Right lobe of liver (tissue), 4 donors: ENCODE measurements around the gene PHC1.

Experiments used
- POLR2A ChIP-seq: fragments of 450-650 bp; IDR thresholded peaks from one replicate; pipeline ENCODE4 v1.6.1; 2017; ENCODE audit warnings: antibody characterized with exemption, mild to moderate bottlenecking
- TF ChIP-seq, protein P1 (sequence below), 4 donors: fragments of 200-600 bp in 3 of 4; fragments of 450-650 bp in 1 of 4; IDR thresholded peaks; one replicate each; pipeline versions ENCODE4 v1.5.1 to v1.8.0; 2016 to 2022; ENCODE audit warnings: antibody characterized with exemption in 4 of 4, mild to moderate bottlenecking in 2 of 4
- donor health status: DM: no; HTN: no; CAD: no.
- donor health status: DM: no; HTN: no; CAD: no.
- donor health status: DM: no; HTN: yes; CAD: no.

DNA sequence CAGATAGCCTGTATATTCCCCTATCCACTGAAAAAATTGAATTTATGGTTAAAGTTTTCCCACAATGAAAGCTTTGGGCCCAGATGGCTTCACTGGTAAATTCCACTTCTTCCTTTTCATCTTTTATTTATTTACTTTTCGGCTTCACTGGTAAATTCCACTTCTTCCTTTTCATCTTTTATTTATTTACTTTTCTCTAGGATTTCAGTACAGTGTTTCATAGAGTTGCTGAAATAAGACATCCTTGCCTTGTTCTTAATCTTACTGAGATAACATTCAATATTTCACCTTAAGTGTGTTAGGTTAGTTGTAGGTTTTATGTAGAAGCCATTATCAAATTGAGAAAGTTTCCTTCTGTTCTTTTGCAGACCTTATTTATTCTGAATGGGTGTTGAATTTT, 56.1 kb downstream of the PHC1 start:
- TF ChIP-seq, protein P1, sequence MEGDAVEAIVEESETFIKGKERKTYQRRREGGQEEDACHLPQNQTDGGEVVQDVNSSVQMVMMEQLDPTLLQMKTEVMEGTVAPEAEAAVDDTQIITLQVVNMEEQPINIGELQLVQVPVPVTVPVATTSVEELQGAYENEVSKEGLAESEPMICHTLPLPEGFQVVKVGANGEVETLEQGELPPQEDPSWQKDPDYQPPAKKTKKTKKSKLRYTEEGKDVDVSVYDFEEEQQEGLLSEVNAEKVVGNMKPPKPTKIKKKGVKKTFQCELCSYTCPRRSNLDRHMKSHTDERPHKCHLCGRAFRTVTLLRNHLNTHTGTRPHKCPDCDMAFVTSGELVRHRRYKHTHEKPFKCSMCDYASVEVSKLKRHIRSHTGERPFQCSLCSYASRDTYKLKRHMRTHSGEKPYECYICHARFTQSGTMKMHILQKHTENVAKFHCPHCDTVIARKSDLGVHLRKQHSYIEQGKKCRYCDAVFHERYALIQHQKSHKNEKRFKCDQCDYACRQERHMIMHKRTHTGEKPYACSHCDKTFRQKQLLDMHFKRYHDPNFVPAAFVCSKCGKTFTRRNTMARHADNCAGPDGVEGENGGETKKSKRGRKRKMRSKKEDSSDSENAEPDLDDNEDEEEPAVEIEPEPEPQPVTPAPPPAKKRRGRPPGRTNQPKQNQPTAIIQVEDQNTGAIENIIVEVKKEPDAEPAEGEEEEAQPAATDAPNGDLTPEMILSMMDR (IDR thresholded peaks at IDR 0.05), result no peak
- TF ChIP-seq POLR2A, result no peak
